PC-3 (cell line): ENCODE measurements around the gene BAZ2B. TPM values are rescaled to one million over a fixed set of nuclear protein-coding genes. Genes with fewer than 3 reads are reported as not detected.
A peak's percentile ranks its signal among the peaks of the same experiment; 100 is the strongest.

Experiments used
- ATAC-seq: fragments of 200-7000 bp; cut with Tn5 transposase; 2 replicates; pipeline ENCODE4 v1.9.1; 2020; ENCODE audit warnings: mild to moderate bottlenecking, moderate library complexity
- BruUV-seq: library from RNA; stranded (reverse); fragments of 400-500 nt; replicated peaks from 2 replicates; lab custom pipeline; 2021; lab: Mats Ljungman, UMichigan
- CTCF ChIA-PET: fragments of 300-600 bp; sonication (Branson Sonifier 250); formaldehyde crosslinking; loops from one replicate; lab custom pipeline; 2022; ENCODE audit warnings: antibody characterized with exemption; lab: Charles Lee
- POLR2A ChIA-PET: fragments of 300-600 bp; sonication (Branson Sonifier 250); formaldehyde crosslinking; loops from one replicate; lab custom pipeline; 2022; ENCODE audit warnings: antibody characterized with exemption; ENCODE audit not compliant: unreplicated experiment; lab: Charles Lee
- DNase-seq: peaks from one replicate; pipeline ENCODE4 v3.0.0-alpha.2; 2015
- H2AFZ ChIP-seq: fragments of 300-600 bp; sonication (generic); 2 replicates; pipeline ENCODE4 v1.6.0; 2016; ENCODE audit warnings: antibody characterized with exemption, low read length
- H3F3A ChIP-seq: fragments of 300-600 bp; sonication (generic); one replicate; pipeline ENCODE4 v1.6.0; 2017; ENCODE audit warnings: antibody characterized with exemption, low read length, control low read depth, mild to moderate bottlenecking; ENCODE audit not compliant: unreplicated experiment
- H3K27ac ChIP-seq: fragments of 300-600 bp; sonication (generic); 2 replicates; pipeline ENCODE4 v1.5.1; 2016; ENCODE audit warnings: mild to moderate bottlenecking, low read length
- H3K27me3 ChIP-seq: fragments of 300-600 bp; sonication (generic); 2 replicates; pipeline ENCODE4 v1.6.1; 2016; ENCODE audit warnings: low read length, mixed read lengths
- H3K36me3 ChIP-seq: fragments of 300-600 bp; sonication (generic); 2 replicates; pipeline ENCODE4 v1.6.1; 2016; ENCODE audit warnings: low read depth, mixed run types, low read length, mixed read lengths
- H3K4me1 ChIP-seq: fragments of 300-600 bp; sonication (generic); 2 replicates; pipeline ENCODE4 v1.5.1; 2016; ENCODE audit warnings: low read length; ENCODE audit not compliant: insufficient read depth
- H3K4me2 ChIP-seq: fragments of 300-600 bp; sonication (generic); 2 replicates; pipeline ENCODE4 v1.6.0; 2016; ENCODE audit warnings: low read length
- H3K4me3 ChIP-seq: fragments of 300-600 bp; sonication (generic); 2 replicates; pipeline ENCODE4 v1.5.1; 2016; ENCODE audit warnings: mild to moderate bottlenecking, low read length, mixed read lengths
- H3K79me2 ChIP-seq: fragments of 300-600 bp; sonication (generic); 2 replicates; pipeline ENCODE4 v1.6.1; 2017; ENCODE audit warnings: low read length, mixed read lengths
- H3K9ac ChIP-seq: fragments of 300-600 bp; sonication (generic); 2 replicates; pipeline ENCODE4 v1.6.0; 2016; ENCODE audit warnings: mild to moderate bottlenecking, low read length
- H3K9me2 ChIP-seq: fragments of 300-600 bp; sonication (generic); replicated peaks from 2 replicates; pipeline ENCODE4 v1.6.1; 2016; ENCODE audit warnings: mixed run types, low read length, mixed read lengths
- H3K9me3 ChIP-seq: fragments of 300-600 bp; sonication (generic); 2 replicates; pipeline ENCODE4 v1.6.1; 2016; ENCODE audit warnings: low read length, mixed read lengths
- H4K20me1 ChIP-seq: fragments of 300-600 bp; sonication (generic); 2 replicates; pipeline ENCODE4 v1.6.1; 2016; ENCODE audit warnings: low read length, mixed read lengths
- EZH2 ChIP-seq: fragments of 300-600 bp; sonication (generic); IDR thresholded peaks from one replicate; pipeline ENCODE4 v1.6.1; 2017; ENCODE audit warnings: antibody characterized with exemption, mild to moderate bottlenecking, low read length; ENCODE audit not compliant: unreplicated experiment
- EZH2phosphoT487 ChIP-seq: fragments of 300-600 bp; sonication (generic); IDR thresholded peaks from 2 replicates; pipeline ENCODE4 v1.6.1; 2018; ENCODE audit warnings: mild to moderate bottlenecking, antibody characterized with exemption, low read length, borderline replicate concordance
- intact Hi-C: fragments of 100-400 bp; cut with micrococcal nuclease; formaldehyde crosslinking; loops from 2 replicates; pipeline ENCODE4 v1.9.0; 2023
- total RNA-seq: library from RNA; depleted of rRNA; stranded (reverse); fragments of >200 nt; gene quantifications from 2 replicates; pipeline ENCODE4 v1.2.3, GENCODE V29; 2014
- TF ChIP-seq, protein P1 (sequence below): fragments of 300-600 bp; sonication (generic); conservative IDR thresholded peaks from 2 replicates; pipeline ENCODE4 v1.5.1; 2017; ENCODE audit warnings: antibody characterized with exemption, low read depth, mild to moderate bottlenecking, low read length

BAZ2B gene
- total RNA-seq, 1 experiment from 2014 or later, result 19.6 TPM

DNA sequence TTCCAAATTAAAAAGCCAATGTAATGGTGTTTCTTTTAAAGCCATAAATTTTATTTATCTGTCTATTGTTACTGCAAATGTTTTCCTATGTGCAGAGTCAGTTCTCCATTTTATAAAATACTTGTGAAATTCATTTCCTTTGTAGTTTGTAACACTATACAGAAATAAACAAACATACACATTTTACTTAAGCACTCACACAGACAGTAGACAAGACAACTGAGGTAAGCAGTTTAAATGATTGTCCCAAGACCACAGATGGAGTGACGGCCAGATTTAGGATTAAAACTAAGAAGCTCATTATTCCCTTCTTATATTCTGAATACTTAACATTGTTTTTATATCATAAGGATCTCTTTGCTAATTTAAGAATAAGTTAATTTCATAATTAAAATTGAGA lies 100.9 kb downstream of the BAZ2B start:
- TF ChIP-seq EZH2 (no peak), EZH2phosphoT487 (no peak)
- TF ChIP-seq, protein P1, sequence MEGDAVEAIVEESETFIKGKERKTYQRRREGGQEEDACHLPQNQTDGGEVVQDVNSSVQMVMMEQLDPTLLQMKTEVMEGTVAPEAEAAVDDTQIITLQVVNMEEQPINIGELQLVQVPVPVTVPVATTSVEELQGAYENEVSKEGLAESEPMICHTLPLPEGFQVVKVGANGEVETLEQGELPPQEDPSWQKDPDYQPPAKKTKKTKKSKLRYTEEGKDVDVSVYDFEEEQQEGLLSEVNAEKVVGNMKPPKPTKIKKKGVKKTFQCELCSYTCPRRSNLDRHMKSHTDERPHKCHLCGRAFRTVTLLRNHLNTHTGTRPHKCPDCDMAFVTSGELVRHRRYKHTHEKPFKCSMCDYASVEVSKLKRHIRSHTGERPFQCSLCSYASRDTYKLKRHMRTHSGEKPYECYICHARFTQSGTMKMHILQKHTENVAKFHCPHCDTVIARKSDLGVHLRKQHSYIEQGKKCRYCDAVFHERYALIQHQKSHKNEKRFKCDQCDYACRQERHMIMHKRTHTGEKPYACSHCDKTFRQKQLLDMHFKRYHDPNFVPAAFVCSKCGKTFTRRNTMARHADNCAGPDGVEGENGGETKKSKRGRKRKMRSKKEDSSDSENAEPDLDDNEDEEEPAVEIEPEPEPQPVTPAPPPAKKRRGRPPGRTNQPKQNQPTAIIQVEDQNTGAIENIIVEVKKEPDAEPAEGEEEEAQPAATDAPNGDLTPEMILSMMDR, result no peak
- peaks cover 9% of the 10 kb centered on the region for H3K79me2 ChIP-seq
- DNase-seq (no peak), ATAC-seq (no peak)
- H3K9me3 ChIP-seq, result no peaks in the 10 kb centered on the region
- H2AFZ ChIP-seq, result no peak overlapping the region
- BruUV-seq, result no TSS peak
- intact Hi-C loops, result no loop called here
- H4K20me1 ChIP-seq, result no peaks in the 10 kb centered on the region
- ChIA-PET POLR2A (no interaction called here), CTCF (no interaction called here)
- H3K4me1 ChIP-seq, result peaks cover 11% of the 10 kb centered on the region
- H3K4me2 ChIP-seq, result peak overlapping the region; percentile 82
- H3K27me3 ChIP-seq, result no peaks in the 10 kb centered on the region
- H3K4me3 ChIP-seq, result peak overlapping the region; percentile 71
- H3K27ac ChIP-seq, result no peak overlapping the region
- H3F3A ChIP-seq, result no peaks in the 10 kb centered on the region
- no peaks in the 10 kb centered on the region for H3K9me2 ChIP-seq
- H3K36me3 ChIP-seq, result no peaks in the 10 kb centered on the region
- H3K9ac ChIP-seq, result peak overlapping the region; percentile 59; the same call in 1 of the 2 replicates

DNA sequence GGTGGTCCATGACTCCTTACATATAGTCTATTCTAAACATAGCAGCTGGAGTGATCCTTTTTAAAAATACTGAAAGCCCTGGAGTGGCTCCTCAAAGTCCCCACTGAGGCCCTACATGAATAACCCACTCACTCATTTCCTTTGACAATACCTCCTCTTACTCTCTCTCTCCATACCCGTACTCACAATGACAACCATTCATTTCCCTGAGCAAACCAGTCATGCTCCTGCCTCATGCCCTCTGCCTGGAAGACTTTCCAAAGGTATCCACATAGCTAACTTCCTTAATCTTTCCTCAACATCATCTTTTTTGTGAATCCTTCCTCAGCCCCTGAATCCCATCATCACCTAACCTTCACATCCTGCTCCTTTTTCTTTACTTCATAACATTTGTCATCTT lies 102.6 kb downstream of the BAZ2B start:
- CTCF ChIA-PET, result no interaction called here
- H3K4me3 ChIP-seq, result no peak overlapping the region
- ATAC-seq (no peak), DNase-seq (no peak)
- H3K27ac ChIP-seq, result no peak overlapping the region
- no TSS peak for BruUV-seq
- H3K4me1 ChIP-seq, result peaks cover 11% of the 10 kb centered on the region
- no peaks in the 10 kb centered on the region for H3K9me3 ChIP-seq
- no peaks in the 10 kb centered on the region for H4K20me1 ChIP-seq
- H3K4me2 ChIP-seq, result no peak overlapping the region
- no peaks in the 10 kb centered on the region for H3K9me2 ChIP-seq
- no peaks in the 10 kb centered on the region for H3K27me3 ChIP-seq
- no peak overlapping the region for H3K9ac ChIP-seq
- peaks cover 9% of the 10 kb centered on the region for H3K79me2 ChIP-seq
- TF ChIP-seq EZH2phosphoT487 (no peak), EZH2 (no peak)
- TF ChIP-seq, protein P1, result no peak
- POLR2A ChIA-PET, result no interaction called here
- intact Hi-C loops, result no loop called here
- no peaks in the 10 kb centered on the region for H3K36me3 ChIP-seq
- H3F3A ChIP-seq, result no peaks in the 10 kb centered on the region
- no peak overlapping the region for H2AFZ ChIP-seq

DNA sequence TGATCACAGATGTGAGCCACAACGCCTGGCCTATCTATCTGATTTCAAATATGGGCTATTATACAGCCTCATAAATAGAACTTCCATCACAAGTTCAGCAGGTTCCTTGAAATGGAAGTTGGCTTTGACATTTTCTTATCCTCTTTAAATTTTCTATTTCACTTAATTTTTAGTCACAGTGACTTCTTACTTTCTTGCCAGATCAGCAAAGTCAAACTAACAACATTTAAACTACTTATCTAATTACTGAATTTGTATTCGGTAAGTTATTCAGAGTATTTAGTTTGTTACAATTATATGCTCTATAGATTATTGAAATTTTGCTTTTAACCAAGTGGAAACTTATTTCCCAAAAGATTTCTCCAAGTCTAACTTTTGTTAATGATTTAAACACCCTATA lies 108.2 kb downstream of the BAZ2B start:
- Histone ChIP-seq H3K27ac (no peak overlapping the region), H3K4me3 (no peak overlapping the region), H4K20me1 (no peaks in the 10 kb centered on the region), H2AFZ (no peak overlapping the region), H3K27me3 (no peaks in the 10 kb centered on the region), H3K9me2 (no peaks in the 10 kb centered on the region), H3F3A (no peaks in the 10 kb centered on the region), H3K9me3 (no peaks in the 10 kb centered on the region), H3K4me2 (no peak overlapping the region), H3K9ac (no peak overlapping the region), H3K79me2 (no peaks in the 10 kb centered on the region), H3K4me1 (peaks cover 16% of the 10 kb centered on the region), H3K36me3 (no peaks in the 10 kb centered on the region)
- TF ChIP-seq, protein P1, result no peak
- no peak for TF ChIP-seq EZH2phosphoT487
- no peak for TF ChIP-seq EZH2
- no TSS peak for BruUV-seq
- ChIA-PET POLR2A (no interaction called here), CTCF (no interaction called here)
- intact Hi-C loops, result no loop called here
- ATAC-seq, result no peak
- no peak for DNase-seq
